ENCODE data around the gene MED16.

MED16 gene

GRCh38 chr19:892894-893689 is at the start of gene MED16, which contains the start of gene RNU6-9:
Gene MED16 (minus strand): TSS chr19:893187. CDS start chr19:891131, 2,056 bp downstream.
Gene RNU6-9 (plus strand): TSS chr19:893484.
- peak; percentile 83 for DNase-seq

- no peak for DNase-seq
Measured at GRCh38 chr19:942133-942645, 49.2 kb upstream of the MED16 start.

GRCh38 chr19:941292-942132 is 48.5 kb upstream of the MED16 start:
- no peak for DNase-seq

GRCh38 chr19:940591-941291 is 47.8 kb upstream of the MED16 start:
- DNase-seq: peak; percentile 66

GRCh38 chr19:939922-940321 is 46.9 kb upstream of the MED16 start:
- DNase-seq: no peak

GRCh38 chr19:939439-939838 is 46.5 kb upstream of the MED16 start:
- no peak for DNase-seq

- no peak for DNase-seq
Measured at GRCh38 chr19:938233-938923, 45.4 kb upstream of the MED16 start.

- DNase-seq: peak; percentile 61
Measured at GRCh38 chr19:937259-937694, 44.3 kb upstream of the MED16 start.

GRCh38 chr19:936175-936546 is 43.2 kb upstream of the MED16 start:
- no peak for DNase-seq

- DNase-seq: no peak
Measured at GRCh38 chr19:934865-935479, 42.0 kb upstream of the MED16 start.

GRCh38 chr19:934197-934840 is 41.3 kb upstream of the MED16 start:
- DNase-seq: no peak

GRCh38 chr19:933553-933882 is 40.5 kb upstream of the MED16 start:
- no peak for DNase-seq

GRCh38 chr19:932648-933552 is 39.9 kb upstream of the MED16 start:
- DNase-seq: no peak

- DNase-seq: no peak
Measured at GRCh38 chr19:931860-932647, 39.1 kb upstream of the MED16 start.

GRCh38 chr19:929891-930258 is 36.9 kb upstream of the MED16 start:
- no peak for DNase-seq

GRCh38 chr19:929203-929890 is 36.4 kb upstream of the MED16 start:
- no peak for DNase-seq

GRCh38 chr19:928471-929202 is 35.6 kb upstream of the MED16 start:
- DNase-seq: no peak

GRCh38 chr19:927780-928401 is 34.9 kb upstream of the MED16 start:
- DNase-seq: no peak
